Iris pigment epithelial cell (primary cell): ENCODE data around the gene SLC25A25.

ENCODE experiments used
- DNase-seq: peaks from one replicate; pipeline ENCODE4 v3.0.0-alpha.2; 2011; ENCODE audit warnings: low read depth

SLC25A25 gene

DNA sequence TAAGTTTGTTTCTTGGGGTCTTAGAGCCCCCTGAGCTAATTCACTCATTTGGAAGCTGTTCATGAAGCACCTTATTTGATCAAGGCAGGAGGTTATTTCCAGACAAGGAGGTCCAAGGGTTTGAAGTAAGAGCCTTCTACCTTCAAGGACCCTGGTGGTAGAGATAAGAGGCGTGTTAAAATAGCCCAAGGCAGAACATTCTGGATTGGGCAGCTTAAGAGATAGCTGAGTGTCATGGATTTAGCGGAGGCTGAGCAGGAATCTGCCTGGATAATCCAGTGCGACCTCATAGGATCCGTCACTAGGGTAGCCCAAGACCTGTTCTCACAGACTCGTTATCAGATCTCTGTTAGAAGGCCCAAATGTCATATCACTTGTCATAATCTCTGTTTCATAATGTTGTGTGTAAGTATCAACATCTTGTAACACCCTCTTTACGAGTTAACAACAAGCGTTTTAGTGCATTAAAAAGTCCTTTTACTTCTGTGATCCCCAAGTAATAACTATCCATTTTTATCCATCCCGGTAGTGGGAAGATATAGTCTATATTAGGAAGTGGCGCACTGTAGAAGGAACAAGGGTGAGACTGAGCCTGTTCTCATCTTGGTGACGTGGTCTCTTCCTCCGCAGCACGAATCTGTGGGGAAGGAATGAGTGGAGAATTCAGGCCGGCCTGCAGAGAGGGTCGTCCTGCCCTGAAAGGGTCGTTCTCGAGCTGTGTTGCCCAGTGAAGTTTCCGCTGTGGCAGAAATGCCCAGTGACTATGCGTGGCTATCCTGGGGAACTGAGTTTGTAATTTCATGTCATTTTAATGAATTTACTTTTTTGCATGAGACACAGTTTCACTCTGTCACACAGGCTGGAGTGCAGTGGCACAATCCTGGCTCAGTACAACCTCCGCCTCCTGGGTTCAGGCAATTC, 28.8 kb downstream of the SLC25A25 start:
- no peak for DNase-seq

DNA sequence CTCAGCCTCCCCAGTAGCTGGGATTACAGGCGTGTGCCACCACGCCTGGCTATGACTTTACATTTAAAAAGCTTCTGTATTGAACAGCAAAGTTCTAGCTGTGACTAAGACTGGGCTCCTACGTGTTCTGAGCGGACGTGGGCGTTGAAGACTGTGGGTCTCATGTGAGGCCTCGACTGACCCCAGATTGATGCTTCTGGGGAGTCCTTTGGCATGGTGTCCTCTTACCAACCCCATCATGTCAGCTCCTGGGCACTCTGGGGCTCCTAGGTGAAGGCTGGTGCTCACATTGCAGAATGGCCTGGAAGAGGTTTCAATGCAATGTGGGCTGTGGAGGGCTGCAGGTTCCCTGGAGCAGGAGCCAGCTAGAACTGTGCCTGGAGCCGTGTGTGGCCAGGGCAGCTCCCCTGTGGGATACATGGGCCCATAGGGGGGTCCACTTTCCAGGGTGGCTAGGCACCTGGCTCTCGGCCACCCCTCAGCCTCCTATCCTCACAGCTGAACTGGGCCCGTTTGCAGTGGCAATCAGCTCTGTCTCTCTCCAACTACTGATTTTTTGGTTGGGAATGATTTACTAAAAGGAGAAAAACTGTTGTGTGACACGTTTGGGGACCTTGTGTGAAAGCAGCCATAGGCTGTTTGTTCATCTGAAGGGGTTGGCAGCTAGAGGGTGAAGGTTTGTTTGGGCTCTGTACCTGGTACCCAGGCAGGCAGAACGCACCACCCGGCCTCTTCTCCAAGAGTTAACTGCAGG, 29.7 kb downstream of the SLC25A25 start:
- no peak for DNase-seq

DNA sequence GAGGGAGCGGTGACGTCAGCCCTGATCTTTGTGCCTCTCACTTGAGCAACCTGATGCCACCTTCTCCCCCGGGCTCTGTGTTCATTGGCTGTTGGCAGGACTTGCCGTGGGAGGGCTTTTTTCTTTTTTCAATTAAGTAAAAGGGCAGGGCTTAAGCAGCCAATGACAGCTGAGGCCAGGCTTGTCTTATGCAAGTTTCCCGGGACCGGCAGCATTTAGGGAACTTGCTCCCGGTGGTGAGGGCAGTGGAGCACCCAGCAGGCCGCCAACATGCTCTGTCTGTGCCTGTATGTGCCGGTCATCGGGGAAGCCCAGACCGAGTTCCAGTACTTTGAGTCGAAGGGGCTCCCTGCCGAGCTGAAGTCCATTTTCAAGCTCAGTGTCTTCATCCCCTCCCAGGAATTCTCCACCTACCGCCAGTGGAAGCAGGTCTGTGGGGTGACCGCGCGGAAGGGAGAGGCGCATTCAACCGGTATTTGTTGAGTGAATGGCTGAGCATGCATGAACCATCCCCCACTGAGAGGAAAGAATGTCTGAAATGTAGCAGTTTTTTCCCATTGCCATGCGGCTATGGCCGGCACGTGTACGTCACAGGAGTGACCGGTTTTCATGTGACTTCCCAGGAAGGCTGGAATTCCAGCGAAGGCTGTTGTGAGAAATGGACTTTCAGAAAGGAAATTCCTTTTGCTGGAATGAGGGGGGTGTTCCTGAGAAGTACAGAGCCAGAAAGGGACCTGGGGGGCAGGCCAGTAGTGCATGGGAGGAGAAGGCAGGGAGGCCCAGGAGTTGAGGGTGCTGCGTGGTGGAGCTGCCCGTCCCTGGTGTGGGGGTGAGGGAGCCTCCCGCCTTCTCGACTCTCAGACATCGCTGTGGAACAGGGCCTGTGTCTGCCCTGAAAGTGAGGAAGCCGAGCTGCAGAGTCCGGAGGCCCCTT, 30.5 kb downstream of the SLC25A25 start:
- peak; percentile 99 for DNase-seq

DNA sequence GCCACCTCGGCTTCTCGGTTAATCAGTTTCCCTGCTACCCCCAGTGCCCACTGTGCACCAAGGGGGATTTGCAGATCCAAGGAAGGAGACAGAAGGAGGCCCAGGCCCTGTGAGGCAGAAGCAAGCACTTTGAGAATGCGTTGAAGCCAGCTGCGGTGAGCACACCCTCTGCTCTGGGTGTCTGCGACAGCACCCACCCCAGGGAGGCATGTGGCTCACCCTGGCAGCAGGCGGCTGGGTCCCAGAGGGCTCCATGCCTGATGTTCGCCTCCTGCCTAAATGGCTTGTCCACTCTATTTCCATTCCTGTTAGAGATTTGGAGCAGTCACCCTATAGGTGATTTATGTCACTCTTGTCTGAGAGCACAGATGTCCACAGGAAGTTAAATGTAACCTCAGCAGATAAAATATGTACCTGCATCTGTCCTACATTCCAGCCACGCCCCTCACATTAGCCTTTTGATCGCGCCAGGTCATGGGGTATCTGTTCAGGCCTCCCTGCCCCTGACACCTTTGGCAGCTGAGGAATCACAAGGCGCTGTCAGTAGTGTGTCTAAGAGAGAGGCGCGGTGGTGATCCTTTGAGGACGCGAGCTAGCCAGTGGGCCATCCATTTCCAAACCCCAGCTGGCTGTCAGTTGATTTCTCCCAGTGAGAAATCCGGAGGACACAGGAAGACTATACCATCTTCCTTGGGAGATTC, 31.3 kb downstream of the SLC25A25 start:
- DNase-seq, result peak; percentile 58

DNA sequence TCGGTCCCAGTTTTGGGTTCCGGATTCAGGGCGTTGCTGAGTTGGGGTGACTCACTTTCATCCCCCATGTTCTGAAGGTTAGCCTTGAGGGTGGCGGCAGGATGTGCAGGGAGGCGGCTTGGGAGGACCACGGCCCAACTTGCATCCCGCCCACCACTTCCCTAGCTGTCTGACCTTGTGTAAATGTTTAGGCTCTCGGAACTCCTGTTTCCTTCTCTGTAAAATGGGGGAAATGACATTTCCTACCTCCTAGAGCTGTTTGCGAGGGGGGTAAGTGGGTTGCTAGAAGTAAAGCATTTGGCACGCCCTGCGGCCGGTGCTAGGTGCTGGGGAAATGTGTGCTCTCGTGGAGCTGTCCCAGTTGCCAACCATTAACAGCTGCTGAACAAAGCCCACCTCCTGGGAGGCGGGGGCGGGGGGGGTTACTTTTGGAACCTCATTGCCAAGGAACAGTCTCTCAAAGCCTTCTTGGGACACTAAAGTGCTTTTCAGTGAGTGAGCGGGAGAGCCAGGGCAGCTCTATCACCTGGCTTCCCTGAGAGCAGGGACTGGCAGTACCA, 32.0 kb downstream of the SLC25A25 start:
- DNase-seq, result peak; percentile 53

DNA sequence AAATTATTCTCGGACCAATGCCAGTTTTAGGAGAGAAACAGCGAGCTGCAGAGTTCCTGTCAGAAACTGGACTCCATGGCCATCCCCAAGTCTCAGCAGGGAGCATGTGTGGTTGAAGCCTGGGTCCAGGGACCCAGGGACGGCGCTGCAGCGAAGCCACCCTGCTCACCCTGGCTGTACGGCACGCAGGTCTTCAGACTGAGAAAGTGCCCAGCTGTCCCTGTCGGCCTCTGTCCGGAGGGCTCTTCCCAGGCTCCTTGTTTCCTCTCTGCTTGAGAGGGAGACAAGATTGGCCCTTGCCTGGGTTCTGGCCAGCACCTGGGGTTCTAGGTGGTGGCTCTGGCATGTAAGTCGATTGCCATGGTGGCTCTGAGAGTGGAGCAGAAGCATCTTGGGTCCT, 32.5 kb downstream of the SLC25A25 start:
- no peak for DNase-seq

DNA sequence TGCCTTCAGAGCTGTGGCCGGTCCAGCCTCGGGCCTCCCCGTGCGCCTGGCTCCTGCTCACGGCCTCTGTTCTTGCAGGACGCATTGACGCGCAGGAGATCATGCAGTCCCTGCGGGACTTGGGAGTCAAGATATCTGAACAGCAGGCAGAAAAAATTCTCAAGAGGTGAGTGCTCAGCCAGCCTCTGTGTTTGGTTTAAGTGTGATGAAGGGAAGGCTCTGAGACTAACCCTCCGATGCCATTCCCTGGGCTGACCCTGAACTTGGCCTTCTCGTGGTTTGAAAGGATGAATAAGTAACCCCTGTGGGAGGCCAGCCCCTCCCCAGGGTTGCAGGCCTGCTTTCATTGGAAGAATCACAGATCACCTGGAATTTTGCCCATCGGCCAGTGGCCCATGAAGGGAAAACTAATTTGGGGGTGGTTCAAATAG, 33.2 kb downstream of the SLC25A25 start:
- no peak for DNase-seq

DNA sequence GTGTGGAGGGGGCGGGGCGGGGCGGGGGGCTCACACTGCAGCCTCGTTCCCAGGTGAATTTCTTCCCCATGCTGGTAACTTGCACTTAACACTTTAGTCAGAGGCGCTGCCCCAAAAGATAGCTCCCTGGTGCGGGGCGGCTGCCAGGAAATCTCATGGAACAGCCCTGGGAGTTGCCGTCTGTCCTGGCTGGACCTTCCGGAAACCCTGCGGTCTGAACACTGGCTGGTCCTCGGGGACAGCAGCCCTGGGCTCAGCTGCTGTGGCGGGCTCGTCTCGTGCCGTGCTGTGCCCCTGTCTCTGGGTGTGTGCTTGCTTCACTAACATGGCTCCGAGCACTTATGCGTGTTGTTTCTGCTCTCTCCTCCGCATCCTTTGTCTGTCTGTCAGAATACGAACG, 33.7 kb downstream of the SLC25A25 start:
- DNase-seq, result no peak

DNA sequence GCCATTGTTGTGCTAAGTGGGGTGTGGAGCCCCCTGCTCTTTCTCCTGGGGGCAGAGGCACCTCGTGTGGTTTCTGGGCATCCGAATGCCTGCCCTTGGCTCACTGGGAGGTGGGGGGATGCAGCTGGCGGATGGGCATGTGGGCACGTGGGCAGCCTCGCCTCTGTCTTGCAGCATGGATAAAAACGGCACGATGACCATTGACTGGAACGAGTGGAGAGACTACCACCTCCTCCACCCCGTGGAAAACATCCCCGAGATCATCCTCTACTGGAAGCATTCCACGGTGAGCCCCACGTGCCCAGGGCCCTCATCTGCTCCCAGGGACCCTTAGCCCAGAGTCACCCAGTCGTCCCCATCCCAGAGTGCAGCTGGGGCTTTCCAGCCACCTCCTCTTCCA, 34.2 kb downstream of the SLC25A25 start:
- DNase-seq, result no peak

DNA sequence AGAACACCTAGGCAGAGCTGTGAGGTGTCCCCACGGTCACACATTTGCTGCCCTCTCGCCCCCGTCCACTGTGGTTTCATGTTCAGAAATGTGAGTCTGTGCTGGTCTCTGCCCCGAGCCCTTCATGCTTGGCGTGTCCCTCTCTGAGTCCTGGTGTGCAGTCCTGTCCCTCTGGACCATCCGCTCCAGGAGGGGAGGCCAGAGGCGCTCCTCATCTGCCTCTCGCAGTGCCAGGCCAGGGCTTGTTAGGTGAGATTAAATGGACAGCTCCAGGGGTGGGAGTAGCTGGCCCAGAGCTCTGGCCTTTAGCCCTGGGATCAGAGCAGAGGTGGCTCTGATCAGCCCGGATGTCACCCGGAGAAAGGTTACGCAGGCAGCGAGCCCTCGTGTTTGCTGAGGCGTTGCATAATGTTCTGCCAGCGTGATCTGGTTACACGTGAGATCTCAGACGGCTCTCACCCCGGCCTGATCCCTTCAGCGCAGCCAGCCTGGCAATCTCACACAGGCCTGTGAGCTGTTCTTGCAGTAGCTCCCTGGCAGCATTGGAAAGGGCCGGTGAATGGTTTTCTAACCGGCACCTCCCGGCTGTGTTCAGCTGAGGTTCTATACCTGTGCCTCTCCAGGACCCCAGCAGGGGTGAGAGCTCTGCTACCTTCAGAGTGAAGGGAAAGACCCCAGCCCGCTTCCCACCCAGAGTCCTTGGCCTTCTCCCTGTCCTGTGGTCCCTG, 35.0 kb downstream of the SLC25A25 start:
- DNase-seq, result no peak

DNA sequence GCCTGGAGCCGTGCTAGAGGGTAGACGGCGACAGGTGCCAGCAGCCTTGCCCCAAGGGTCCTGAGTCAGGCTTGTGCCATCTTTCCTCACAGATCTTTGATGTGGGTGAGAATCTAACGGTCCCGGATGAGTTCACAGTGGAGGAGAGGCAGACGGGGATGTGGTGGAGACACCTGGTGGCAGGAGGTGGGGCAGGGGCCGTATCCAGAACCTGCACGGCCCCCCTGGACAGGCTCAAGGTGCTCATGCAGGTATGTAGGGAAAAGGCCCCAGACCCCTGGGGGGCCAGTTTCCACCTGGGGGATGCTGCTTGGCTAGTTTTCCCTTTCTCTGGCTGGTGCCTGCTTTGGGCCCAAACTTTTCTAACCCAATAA, 35.5 kb downstream of the SLC25A25 start:
- DNase-seq, result no peak

DNA sequence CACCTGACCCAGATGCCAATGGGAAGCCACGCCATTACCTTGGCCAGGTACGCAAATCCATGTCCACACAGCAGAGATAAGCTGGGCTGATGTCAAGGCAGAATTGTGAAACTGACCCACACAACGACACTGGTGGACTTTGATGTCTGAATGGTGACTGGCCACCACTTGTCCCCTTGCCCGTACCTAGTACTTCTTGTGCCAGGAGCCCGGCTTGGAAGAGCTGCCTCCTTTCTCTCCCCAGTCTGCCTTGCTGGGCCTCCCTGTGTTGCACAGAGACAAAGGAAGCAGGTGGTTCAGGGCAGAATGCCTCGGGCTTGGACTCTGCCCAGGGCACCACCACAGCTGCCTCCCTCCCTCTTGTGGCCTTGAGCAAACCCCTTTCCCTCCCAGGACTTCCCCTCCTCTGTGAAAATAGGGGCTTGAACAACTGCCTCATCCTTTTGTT, 36.2 kb downstream of the SLC25A25 start:
- no peak for DNase-seq

DNA sequence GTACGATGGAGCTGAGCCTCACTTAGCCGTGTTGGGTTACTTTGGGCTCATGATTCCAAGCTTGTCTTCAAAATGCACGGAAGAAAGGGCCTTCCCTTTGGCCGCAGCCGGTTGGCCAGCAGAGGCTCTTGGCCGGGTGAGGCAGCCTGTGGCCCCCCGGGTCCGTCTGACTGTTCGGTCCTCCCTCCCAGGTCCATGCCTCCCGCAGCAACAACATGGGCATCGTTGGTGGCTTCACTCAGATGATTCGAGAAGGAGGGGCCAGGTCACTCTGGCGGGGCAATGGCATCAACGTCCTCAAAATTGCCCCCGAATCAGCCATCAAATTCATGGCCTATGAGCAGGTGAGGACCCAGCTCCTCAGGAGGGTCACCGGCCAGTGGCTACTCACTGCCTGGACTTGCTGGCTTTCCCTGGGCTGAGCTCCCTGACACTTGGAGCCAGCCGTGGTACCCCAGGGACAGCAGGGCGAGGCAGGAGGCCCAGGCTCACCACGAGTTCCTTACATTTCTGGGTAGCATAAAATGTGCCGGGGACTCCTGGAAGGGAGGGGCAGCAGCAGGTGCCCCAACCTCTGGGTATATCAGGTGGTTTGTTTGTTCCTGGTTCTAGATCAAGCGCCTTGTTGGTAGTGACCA, 37.6 kb downstream of the SLC25A25 start:
- DNase-seq, result no peak

DNA sequence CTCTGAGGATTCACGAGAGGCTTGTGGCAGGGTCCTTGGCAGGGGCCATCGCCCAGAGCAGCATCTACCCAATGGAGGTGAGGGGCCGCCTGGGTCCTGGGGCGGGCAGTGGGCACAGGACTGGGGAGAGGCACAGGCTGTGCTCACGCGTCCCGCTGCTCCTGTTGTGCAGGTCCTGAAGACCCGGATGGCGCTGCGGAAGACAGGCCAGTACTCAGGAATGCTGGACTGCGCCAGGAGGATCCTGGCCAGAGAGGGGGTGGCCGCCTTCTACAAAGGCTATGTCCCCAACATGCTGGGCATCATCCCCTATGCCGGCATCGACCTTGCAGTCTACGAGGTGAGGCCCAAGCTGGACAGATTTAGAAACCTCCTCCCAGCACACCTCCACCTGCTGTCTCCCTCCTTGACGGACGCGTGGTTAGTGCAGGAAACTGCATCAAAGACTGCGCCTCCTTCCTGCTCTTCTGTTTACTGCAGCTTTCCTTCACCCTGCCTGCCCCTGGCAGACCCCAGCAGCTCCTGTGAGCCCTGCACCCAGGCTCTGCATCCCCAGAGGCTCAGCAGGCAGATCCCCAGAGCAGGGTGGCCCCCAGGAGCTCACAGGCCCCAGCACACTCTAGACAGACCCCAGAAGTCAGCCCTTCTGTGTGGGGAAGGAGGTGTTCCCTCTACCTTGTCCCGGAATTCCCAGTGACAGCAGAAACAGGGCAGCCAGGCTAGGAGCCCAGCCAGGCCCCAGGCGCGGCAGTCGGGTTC, 38.3 kb downstream of the SLC25A25 start:
- DNase-seq, result no peak

DNA sequence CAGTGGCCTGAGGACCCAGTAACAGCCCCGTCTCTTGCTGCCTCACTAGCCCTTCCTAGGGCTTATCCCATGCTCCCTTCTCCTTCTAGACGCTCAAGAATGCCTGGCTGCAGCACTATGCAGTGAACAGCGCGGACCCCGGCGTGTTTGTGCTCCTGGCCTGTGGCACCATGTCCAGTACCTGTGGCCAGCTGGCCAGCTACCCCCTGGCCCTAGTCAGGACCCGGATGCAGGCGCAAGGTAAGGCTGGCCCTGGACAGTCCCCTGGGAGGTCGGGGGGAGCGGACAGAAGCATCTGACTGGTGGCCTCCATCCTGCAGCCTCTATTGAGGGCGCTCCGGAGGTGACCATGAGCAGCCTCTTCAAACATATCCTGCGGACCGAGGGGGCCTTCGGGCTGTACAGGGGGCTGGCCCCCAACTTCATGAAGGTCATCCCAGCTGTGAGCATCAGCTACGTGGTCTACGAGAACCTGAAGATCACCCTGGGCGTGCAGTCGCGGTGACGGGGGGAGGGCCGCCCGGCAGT, 39.0 kb downstream of the SLC25A25 start:
- no peak for DNase-seq

DNA sequence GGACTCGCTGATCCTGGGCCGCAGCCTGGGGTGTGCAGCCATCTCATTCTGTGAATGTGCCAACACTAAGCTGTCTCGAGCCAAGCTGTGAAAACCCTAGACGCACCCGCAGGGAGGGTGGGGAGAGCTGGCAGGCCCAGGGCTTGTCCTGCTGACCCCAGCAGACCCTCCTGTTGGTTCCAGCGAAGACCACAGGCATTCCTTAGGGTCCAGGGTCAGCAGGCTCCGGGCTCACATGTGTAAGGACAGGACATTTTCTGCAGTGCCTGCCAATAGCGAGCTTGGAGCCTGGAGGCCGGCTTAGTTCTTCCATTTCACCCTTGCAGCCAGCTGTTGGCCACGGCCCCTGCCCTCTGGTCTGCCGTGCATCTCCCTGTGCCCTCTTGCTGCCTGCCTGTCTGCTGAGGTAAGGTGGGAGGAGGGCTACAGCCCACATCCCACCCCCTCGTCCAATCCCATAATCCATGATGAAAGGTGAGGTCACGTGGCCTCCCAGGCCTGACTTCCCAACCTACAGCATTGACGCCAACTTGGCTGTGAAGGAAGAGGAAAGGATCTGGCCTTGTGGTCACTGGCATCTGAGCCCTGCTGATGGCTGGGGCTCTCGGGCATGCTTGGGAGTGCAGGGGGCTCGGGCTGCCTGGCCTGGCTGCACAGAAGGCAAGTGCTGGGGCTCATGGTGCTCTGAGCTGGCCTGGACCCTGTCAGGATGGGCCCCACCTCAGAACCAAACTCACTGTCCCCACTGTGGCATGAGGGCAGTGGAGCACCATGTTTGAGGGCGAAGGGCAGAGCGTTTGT, 39.6 kb downstream of the SLC25A25 start:
- no peak for DNase-seq

DNA sequence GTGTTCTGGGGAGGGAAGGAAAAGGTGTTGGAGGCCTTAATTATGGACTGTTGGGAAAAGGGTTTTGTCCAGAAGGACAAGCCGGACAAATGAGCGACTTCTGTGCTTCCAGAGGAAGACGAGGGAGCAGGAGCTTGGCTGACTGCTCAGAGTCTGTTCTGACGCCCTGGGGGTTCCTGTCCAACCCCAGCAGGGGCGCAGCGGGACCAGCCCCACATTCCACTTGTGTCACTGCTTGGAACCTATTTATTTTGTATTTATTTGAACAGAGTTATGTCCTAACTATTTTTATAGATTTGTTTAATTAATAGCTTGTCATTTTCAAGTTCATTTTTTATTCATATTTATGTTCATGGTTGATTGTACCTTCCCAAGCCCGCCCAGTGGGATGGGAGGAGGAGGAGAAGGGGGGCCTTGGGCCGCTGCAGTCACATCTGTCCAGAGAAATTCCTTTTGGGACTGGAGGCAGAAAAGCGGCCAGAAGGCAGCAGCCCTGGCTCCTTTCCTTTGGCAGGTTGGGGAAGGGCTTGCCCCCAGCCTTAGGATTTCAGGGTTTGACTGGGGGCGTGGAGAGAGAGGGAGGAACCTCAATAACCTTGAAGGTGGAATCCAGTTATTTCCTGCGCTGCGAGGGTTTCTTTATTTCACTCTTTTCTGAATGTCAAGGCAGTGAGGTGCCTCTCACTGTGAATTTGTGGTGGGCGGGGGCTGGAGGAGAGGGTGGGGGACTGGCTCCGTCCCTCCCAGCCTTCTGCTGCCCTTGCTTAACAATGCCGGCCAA, 40.4 kb downstream of the SLC25A25 start:
- no peak for DNase-seq
